ENCODE data around the gene RTF2. TPM values are rescaled to one million over a fixed set of nuclear protein-coding genes. Genes with fewer than 3 reads are reported as not detected.
"Not testable (repeated sequence)": the region's sequence is repeated elsewhere in the genome, so short reads cannot be mapped to it uniquely, and the experiment has no call there.

RTF2 gene
- total RNA-seq, 1 donor from 2014 or later, result 75.3 TPM

GRCh38 chr20:56552911-56553629, 84.6 kb downstream of the RTF2 start:
- no peaks in the 10 kb centered on the region for H3K4me1 Mint-ChIP-seq
- H3K4me3 Mint-ChIP-seq, result no peak overlapping the region
- peaks cover 6% of the 10 kb centered on the region for H3K9me3 Mint-ChIP-seq
- no peak overlapping the region for H3K27ac Mint-ChIP-seq (ENCODE audit: unreplicated experiment)
- DNase-seq (ENCODE audit: low read depth, low spot score), result no peak
- no peak for TF ChIP-seq CTCF (conservative IDR thresholded peaks at IDR 0.05)
- H3K27me3 Mint-ChIP-seq (ENCODE audit: low read depth), result no peaks in the 10 kb centered on the region
- peaks cover 3% of the 10 kb centered on the region for H3K36me3 Mint-ChIP-seq (ENCODE audit: low read depth)

- no peak for DNase-seq (ENCODE audit: low read depth, low spot score)
- H3K4me3 Mint-ChIP-seq, result no peak overlapping the region
Measured at GRCh38 chr20:56554869-56555268, 86.4 kb downstream of the RTF2 start.

GRCh38 chr20:56558968-56559367, 90.5 kb downstream of the RTF2 start:
- peaks cover 3% of the 10 kb centered on the region for H3K27me3 Mint-ChIP-seq (ENCODE audit: low read depth)
- DNase-seq (ENCODE audit: low read depth, low spot score), result no peak
- no peaks in the 10 kb centered on the region for H3K4me1 Mint-ChIP-seq
- H3K9me3 Mint-ChIP-seq, result no peaks in the 10 kb centered on the region
- H3K4me3 Mint-ChIP-seq, result no peak overlapping the region
- TF ChIP-seq CTCF (conservative IDR thresholded peaks at IDR 0.05), result no peak
- peak overlapping the region; percentile 62 for H3K27ac Mint-ChIP-seq (ENCODE audit: unreplicated experiment)
- H3K36me3 Mint-ChIP-seq (ENCODE audit: low read depth), result no peaks in the 10 kb centered on the region

More at GRCh38 chr20:56554869-56555268, 86.4 kb downstream of the RTF2 start:
- Mint-ChIP-seq H3K27ac (ENCODE audit: unreplicated experiment) (no peak overlapping the region), H3K36me3 (ENCODE audit: low read depth) (no peaks in the 10 kb centered on the region), H3K9me3 (no peaks in the 10 kb centered on the region), H3K4me1 (no peaks in the 10 kb centered on the region), H3K27me3 (ENCODE audit: low read depth) (peaks cover 3% of the 10 kb centered on the region)
- TF ChIP-seq CTCF (conservative IDR thresholded peaks at IDR 0.05), result no peak

- H3K4me1 Mint-ChIP-seq, result not testable (repeated sequence)
Measured at GRCh38 chr20:56564526-56564925, 96.1 kb downstream of the RTF2 start.

GRCh38 chr20:56565511-56565910, 97.1 kb downstream of the RTF2 start:
- Mint-ChIP-seq H3K4me3 (no peak overlapping the region), H3K36me3 (ENCODE audit: low read depth) (no peaks in the 10 kb centered on the region), H3K4me1 (no peaks in the 10 kb centered on the region), H3K9me3 (no peaks in the 10 kb centered on the region), H3K27me3 (ENCODE audit: low read depth) (peaks cover 2% of the 10 kb centered on the region), H3K27ac (ENCODE audit: unreplicated experiment) (no peak overlapping the region)
- DNase-seq (ENCODE audit: low read depth, low spot score), result no peak
- no peak for TF ChIP-seq CTCF (conservative IDR thresholded peaks at IDR 0.05)

More at GRCh38 chr20:56564526-56564925, 96.1 kb downstream of the RTF2 start:
- DNase-seq (ENCODE audit: low read depth, low spot score); H3K36me3 Mint-ChIP-seq (ENCODE audit: low read depth); H3K27me3 Mint-ChIP-seq (ENCODE audit: low read depth); H3K9me3 Mint-ChIP-seq; H3K27ac Mint-ChIP-seq (ENCODE audit: unreplicated experiment); H3K4me3 Mint-ChIP-seq: not testable (repeated sequence)

- peaks cover 5% of the 10 kb centered on the region for H3K27me3 Mint-ChIP-seq (ENCODE audit: low read depth)
- no peak overlapping the region for H3K4me3 Mint-ChIP-seq
- H3K36me3 Mint-ChIP-seq (ENCODE audit: low read depth), result no peaks in the 10 kb centered on the region
- no peaks in the 10 kb centered on the region for H3K9me3 Mint-ChIP-seq
- no peak overlapping the region for H3K27ac Mint-ChIP-seq (ENCODE audit: unreplicated experiment)
- no peaks in the 10 kb centered on the region for H3K4me1 Mint-ChIP-seq
- no peak for TF ChIP-seq CTCF (conservative IDR thresholded peaks at IDR 0.05)
- DNase-seq (ENCODE audit: low read depth, low spot score), result no peak
Measured at GRCh38 chr20:56566621-56567020, 98.2 kb downstream of the RTF2 start.
